WI38 (cell line): ENCODE data around the gene LCE1C.

Experiments used
- H3K4me3 ChIP-seq: 2 replicates; pipeline ENCODE4 v1.5.1; 2011; ENCODE audit warnings: low read depth, mild to moderate bottlenecking, control low read depth, low read length
- TF ChIP-seq, protein P1 (sequence below): IDR thresholded peaks from 2 replicates; pipeline ENCODE4 v1.5.1; 2012; ENCODE audit warnings: low read depth, mild to moderate bottlenecking, control low read depth, low read length

The LCE1C gene

DNA sequence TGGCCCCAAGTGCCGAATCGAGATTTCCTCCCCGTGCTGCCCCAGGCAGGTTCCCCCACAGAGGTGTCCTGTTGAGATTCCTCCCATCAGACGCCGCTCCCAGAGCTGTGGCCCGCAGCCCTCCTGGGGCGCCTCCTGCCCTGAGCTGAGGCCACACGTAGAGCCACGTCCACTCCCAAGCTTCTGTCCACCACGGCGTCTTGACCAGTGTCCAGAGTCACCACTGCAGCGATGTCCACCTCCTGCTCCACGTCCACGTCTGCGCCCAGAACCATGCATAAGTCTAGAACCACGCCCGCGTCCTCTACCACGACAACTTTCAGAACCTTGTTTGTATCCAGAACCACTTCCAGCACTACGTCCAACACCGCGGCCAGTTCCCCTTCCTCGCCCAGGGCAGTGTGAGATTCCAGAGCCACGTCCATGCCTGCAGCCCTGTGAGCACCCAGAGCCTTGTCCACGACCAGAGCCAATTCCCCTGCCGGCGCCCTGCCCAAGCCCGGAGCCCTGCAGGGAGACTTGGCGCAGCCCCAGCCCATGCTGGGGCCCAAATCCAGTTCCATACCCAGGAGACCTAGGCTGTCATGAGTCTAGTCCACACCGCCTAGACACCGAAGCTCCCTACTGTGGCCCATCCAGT is 45.8 kb downstream of the LCE1C start:
- TF ChIP-seq, protein P1, sequence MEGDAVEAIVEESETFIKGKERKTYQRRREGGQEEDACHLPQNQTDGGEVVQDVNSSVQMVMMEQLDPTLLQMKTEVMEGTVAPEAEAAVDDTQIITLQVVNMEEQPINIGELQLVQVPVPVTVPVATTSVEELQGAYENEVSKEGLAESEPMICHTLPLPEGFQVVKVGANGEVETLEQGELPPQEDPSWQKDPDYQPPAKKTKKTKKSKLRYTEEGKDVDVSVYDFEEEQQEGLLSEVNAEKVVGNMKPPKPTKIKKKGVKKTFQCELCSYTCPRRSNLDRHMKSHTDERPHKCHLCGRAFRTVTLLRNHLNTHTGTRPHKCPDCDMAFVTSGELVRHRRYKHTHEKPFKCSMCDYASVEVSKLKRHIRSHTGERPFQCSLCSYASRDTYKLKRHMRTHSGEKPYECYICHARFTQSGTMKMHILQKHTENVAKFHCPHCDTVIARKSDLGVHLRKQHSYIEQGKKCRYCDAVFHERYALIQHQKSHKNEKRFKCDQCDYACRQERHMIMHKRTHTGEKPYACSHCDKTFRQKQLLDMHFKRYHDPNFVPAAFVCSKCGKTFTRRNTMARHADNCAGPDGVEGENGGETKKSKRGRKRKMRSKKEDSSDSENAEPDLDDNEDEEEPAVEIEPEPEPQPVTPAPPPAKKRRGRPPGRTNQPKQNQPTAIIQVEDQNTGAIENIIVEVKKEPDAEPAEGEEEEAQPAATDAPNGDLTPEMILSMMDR = no peak
- H3K4me3 ChIP-seq = no peak overlapping the region

DNA sequence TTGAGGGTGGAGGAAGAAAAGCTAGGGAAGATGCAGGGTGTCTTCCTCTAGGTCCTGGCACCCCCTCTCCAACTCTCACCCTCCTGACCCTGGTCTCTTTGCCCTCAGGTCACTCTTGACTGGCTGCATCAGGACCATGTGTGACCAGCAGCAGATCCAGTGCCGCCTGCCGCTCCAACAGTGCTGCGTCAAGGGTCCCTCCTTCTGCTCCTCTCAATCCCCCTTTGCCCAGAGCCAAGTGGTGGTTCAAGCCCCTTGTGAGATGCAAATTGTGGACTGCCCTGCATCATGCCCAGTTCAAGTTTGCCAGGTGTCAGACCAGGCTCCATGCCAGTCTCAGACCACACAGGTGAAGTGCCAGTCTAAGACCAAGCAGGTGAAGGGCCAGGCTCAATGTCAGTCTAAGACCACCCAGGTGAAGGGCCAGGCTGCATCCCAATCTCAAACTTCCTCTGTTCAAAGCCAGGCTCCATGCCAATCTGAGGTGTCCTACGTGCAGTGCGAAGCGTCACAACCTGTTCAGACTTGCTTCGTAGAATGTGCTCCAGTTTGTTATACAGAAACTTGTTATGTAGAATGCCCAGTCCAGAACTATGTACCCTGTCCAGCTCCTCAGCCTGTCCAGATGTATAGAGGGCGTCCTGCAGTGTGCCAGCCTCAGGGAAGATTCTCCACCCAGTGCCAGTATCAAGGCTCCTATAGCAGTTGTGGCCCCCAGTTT is 46.8 kb downstream of the LCE1C start:
- no peak overlapping the region for H3K4me3 ChIP-seq
- TF ChIP-seq, protein P1 = no peak

DNA sequence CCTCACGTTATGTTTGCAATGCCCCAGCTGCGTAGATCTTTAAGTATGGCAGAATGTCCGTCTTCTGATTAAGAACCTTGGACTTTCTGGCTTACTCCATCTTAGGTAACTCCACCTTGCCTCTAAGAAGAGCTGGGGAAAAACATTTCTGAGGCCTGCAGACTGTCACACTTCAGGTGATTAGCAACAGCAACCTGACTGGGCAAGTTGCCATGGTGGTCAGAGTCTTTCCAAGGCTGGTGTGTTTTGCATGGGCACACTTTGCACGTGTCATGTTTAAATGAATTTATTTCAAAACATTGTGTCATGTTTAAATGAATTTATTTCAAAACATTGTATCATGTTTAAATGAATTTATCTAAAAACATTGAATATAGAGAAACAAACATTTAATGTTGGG is 47.8 kb downstream of the LCE1C start:
- TF ChIP-seq, protein P1 = no peak
- no peak overlapping the region for H3K4me3 ChIP-seq

DNA sequence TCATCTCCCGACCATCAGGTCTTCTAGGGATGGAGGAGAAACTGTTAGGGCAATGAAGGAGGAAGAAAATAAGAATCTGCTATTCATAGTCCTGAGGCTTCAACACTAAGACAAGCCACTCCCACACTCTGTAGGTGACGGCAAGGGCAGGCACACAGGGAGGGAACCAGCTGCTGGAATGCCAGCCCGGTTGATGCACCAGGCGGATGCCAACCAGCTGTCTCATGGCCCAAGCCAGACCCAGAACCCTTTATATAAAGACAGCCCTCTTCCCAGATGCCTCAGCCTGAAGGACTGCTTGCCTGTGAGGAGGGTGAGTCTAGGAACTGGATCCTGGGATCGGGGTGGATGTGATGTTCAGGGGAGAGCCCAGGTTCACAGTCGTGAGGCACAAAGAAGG is 48.7 kb downstream of the LCE1C start, which contains the start of gene KPRP:
TSS of gene KPRP (plus strand) at position 279 of the 400 bp plus-strand sequence. CDS start 1,564 bp downstream, outside the sequence.
- H3K4me3 ChIP-seq = no peak within 1 kb of the TSS
- TF ChIP-seq, protein P1 = no peak

DNA sequence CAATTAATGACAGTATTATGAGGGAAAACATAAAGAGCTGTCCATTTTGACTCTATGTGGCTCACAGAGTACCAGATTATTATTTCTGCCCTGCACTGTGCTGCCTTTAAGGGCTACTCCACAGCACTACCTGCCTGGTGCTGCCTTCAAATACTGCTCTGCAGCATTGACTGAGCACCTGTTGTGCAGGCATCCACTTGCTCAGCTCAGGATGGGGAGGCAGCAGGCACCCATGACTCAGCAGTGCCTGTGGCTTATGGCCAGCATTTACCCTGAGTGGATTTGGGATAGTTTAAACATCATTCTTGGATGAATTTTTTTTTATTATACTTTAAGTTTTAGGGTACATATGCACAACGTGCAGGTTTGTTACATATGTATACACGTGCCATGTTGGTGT is 49.6 kb downstream of the LCE1C start:
- TF ChIP-seq, protein P1 = no peak
- no peak overlapping the region for H3K4me3 ChIP-seq
